ENCODE data around the gene SH3RF3.
"Not testable (repeated sequence)": the region's sequence is repeated elsewhere in the genome, so short reads cannot be mapped to it uniquely, and the experiment has no call there.

The SH3RF3 gene

GRCh38 chr2:109523536-109524361 is 394.7 kb downstream of the SH3RF3 start:
- no peak for DNase-seq (ENCODE audit: low read depth in 2 of 2)

- no peak for DNase-seq (ENCODE audit: low read depth in 2 of 2)
These were observed 396.8 kb downstream of the SH3RF3 start for GRCh38 chr2:109525836-109526235.

- no peak for DNase-seq (ENCODE audit: low read depth in 2 of 2)
These were observed 397.5 kb downstream of the SH3RF3 start for GRCh38 chr2:109526442-109526970.

- no peak for DNase-seq (ENCODE audit: low read depth in 2 of 2)
These were observed 398.1 kb downstream of the SH3RF3 start for GRCh38 chr2:109527079-109527478.

- no peak for DNase-seq (ENCODE audit: low read depth in 2 of 2)
These were observed 399.1 kb downstream of the SH3RF3 start for GRCh38 chr2:109527846-109528705.

GRCh38 chr2:109528811-109529501 is 400.0 kb downstream of the SH3RF3 start:
- no peak for DNase-seq (ENCODE audit: low read depth in 2 of 2)

- DNase-seq (ENCODE audit: low read depth in 2 of 2): no peak
These were observed 400.8 kb downstream of the SH3RF3 start for GRCh38 chr2:109529532-109530449.

GRCh38 chr2:109530712-109531111 is 401.7 kb downstream of the SH3RF3 start:
- DNase-seq (ENCODE audit: low read depth in 2 of 2): no peak

- DNase-seq (ENCODE audit: low read depth in 2 of 2): no peak
These were observed 402.2 kb downstream of the SH3RF3 start for GRCh38 chr2:109531221-109531620.

GRCh38 chr2:109531896-109532727 is 403.1 kb downstream of the SH3RF3 start:
- no peak for DNase-seq (ENCODE audit: low read depth in 2 of 2)

- no peak for DNase-seq (ENCODE audit: low read depth in 2 of 2)
These were observed 403.7 kb downstream of the SH3RF3 start for GRCh38 chr2:109532728-109533076.

- DNase-seq (ENCODE audit: low read depth in 2 of 2): no peak
These were observed 404.8 kb downstream of the SH3RF3 start for GRCh38 chr2:109533823-109534222.

GRCh38 chr2:109535217-109535946 is 406.4 kb downstream of the SH3RF3 start:
- no peak for DNase-seq (ENCODE audit: low read depth in 2 of 2)

- not testable (repeated sequence) for DNase-seq (ENCODE audit: low read depth in 2 of 2)
These were observed 407.6 kb downstream of the SH3RF3 start for GRCh38 chr2:109536556-109536955.

- no peak for DNase-seq (ENCODE audit: low read depth in 2 of 2)
These were observed 408.7 kb downstream of the SH3RF3 start for GRCh38 chr2:109537565-109538222.

- no peak for DNase-seq (ENCODE audit: low read depth in 2 of 2)
These were observed 409.5 kb downstream of the SH3RF3 start for GRCh38 chr2:109538546-109538945.

GRCh38 chr2:109542384-109542783 is 413.4 kb downstream of the SH3RF3 start:
- DNase-seq (ENCODE audit: low read depth in 2 of 2): no peak

GRCh38 chr2:109545828-109546713 is 417.1 kb downstream of the SH3RF3 start:
- DNase-seq (ENCODE audit: low read depth in 2 of 2): peak; percentile 15 to 20

Measured in fibroblast of skin of left biceps (primary cell).